GM12878 (cell line): ENCODE data around the gene SRC.
A peak's percentile ranks its signal among the peaks of the same experiment; 100 is the strongest.

Experiments used
- EZH2 ChIP-seq: IDR thresholded peaks from 2 replicates; pipeline ENCODE4 v1.6.1; 2012; ENCODE audit warnings: low read depth, mild to moderate bottlenecking, control low read depth, inconsistent platforms, low read length, borderline replicate concordance; ENCODE audit not compliant: control insufficient read depth
- NFYB ChIP-seq: IDR thresholded peaks from 2 replicates; pipeline ENCODE4 v1.6.1; 2011; ENCODE audit warnings: low read depth, mild to moderate bottlenecking, low read length, improper control_type of control experiment, moderate library complexity; ENCODE audit not compliant: insufficient read depth
- POLR2A ChIP-seq: IDR thresholded peaks from 2 replicates; pipeline ENCODE4 v1.6.1; 2011; ENCODE audit warnings: low read depth, mild to moderate bottlenecking, low read length
- POLR2AphosphoS5 ChIP-seq: IDR thresholded peaks from 2 replicates; pipeline ENCODE4 v1.6.1; 2011; ENCODE audit warnings: mild to moderate bottlenecking, low read length, inconsistent platforms
- SRF ChIP-seq, 2 experiments: IDR thresholded peaks; 2 replicates each; pipeline ENCODE4 v1.6.1; 2011; ENCODE audit warnings: low read depth in 2 of 2, low read length in 2 of 2, mild to moderate bottlenecking in 1 of 2, moderate library complexity in 1 of 2
- ZNF274 ChIP-seq: IDR thresholded peaks from one replicate; pipeline ENCODE4 v1.8.0; 2011; ENCODE audit not compliant: insufficient read length, insufficient read depth
- TF ChIP-seq, protein P1 (sequence below): fragments of 450-650 bp; formaldehyde crosslinking; IDR thresholded peaks from 2 replicates; pipeline ENCODE4 v1.5.0; 2022; ENCODE audit warnings: mild to moderate bottlenecking, missing genetic modification characterization
- TF ChIP-seq, protein P2 (sequence below), 3 experiments: IDR thresholded peaks in 2 of 3; conservative IDR thresholded peaks in 1 of 3; 2 replicates each; pipeline ENCODE4 v1.5.1; 2011; ENCODE audit warnings: low read depth in 3 of 3, low read length in 3 of 3, mild to moderate bottlenecking in 3 of 3, control low read depth in 2 of 3, moderate library complexity in 2 of 3, inconsistent platforms in 1 of 3, mixed read lengths in 1 of 3; ENCODE audit not compliant: control insufficient read depth in 2 of 3, insufficient read depth in 1 of 3; ENCODE audit errors: extremely low read depth in 1 of 3
- TF ChIP-seq, protein P3 (sequence below): IDR thresholded peaks from 2 replicates; pipeline ENCODE4 v1.6.1; 2012; ENCODE audit warnings: mild to moderate bottlenecking, low read depth, low read length

DNA sequence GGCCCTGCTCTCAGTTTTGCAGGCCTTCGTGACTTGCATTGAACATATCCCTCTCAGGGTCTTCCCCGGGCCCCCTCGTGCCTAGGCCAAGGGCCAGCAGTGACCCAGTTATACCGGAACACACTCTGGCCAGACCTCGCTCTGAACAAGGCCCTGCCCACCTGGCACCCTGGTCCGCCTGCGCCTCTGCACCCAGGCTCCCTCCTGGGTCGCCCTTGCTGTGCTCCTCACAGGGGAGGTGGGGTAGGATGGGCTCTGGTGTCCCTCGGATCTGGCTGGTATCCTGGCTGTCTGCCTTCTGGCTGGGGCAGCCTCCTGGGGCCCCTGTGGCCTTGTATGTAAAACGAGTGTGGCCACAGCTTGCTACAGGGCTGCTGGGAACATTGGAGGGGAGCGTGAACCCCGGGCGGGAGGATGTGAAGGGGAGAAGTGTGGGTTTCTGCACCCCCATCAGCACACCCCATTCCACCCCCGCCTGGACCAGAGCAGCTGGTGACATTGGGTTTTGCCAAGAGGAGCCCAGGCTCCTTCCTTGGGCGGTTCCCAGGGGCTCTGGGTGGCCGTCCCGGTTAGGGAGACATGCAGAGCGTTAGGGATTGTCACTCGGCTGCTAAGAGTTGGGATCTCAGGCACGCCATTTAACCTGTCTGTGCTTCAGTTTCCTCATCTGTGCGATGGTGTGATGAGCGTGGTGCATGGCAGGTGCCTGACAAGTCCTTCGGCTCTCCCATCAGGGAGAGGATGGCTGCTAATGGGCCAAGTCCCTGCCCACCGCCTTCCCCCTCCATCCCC is 17.5 kb downstream of the SRC start:
- TF ChIP-seq POLR2A, result peak; percentile 23; the same call in 1 of the 2 replicates
- no peak for TF ChIP-seq POLR2AphosphoS5
- TF ChIP-seq, protein P1, sequence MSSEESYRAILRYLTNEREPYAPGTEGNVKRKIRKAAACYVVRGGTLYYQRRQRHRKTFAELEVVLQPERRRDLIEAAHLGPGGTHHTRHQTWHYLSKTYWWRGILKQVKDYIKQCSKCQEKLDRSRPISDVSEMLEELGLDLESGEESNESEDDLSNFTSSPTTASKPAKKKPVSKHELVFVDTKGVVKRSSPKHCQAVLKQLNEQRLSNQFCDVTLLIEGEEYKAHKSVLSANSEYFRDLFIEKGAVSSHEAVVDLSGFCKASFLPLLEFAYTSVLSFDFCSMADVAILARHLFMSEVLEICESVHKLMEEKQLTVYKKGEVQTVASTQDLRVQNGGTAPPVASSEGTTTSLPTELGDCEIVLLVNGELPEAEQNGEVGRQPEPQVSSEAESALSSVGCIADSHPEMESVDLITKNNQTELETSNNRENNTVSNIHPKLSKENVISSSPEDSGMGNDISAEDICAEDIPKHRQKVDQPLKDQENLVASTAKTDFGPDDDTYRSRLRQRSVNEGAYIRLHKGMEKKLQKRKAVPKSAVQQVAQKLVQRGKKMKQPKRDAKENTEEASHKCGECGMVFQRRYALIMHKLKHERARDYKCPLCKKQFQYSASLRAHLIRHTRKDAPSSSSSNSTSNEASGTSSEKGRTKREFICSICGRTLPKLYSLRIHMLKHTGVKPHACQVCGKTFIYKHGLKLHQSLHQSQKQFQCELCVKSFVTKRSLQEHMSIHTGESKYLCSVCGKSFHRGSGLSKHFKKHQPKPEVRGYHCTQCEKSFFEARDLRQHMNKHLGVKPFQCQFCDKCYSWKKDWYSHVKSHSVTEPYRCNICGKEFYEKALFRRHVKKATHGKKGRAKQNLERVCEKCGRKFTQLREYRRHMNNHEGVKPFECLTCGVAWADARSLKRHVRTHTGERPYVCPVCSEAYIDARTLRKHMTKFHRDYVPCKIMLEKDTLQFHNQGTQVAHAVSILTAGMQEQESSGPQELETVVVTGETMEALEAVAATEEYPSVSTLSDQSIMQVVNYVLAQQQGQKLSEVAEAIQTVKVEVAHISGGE, result no peak
- TF ChIP-seq, protein P2, sequence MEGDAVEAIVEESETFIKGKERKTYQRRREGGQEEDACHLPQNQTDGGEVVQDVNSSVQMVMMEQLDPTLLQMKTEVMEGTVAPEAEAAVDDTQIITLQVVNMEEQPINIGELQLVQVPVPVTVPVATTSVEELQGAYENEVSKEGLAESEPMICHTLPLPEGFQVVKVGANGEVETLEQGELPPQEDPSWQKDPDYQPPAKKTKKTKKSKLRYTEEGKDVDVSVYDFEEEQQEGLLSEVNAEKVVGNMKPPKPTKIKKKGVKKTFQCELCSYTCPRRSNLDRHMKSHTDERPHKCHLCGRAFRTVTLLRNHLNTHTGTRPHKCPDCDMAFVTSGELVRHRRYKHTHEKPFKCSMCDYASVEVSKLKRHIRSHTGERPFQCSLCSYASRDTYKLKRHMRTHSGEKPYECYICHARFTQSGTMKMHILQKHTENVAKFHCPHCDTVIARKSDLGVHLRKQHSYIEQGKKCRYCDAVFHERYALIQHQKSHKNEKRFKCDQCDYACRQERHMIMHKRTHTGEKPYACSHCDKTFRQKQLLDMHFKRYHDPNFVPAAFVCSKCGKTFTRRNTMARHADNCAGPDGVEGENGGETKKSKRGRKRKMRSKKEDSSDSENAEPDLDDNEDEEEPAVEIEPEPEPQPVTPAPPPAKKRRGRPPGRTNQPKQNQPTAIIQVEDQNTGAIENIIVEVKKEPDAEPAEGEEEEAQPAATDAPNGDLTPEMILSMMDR (IDR thresholded peaks at IDR 0.05 in 2 of 3, conservative IDR thresholded peaks at IDR 0.05 in 1 of 3; ENCODE audit: control insufficient read depth in 2 of 3, extremely low read depth in 1 of 3, insufficient read depth in 1 of 3, low read depth in 3 of 3, low read length in 3 of 3), result no peak
- TF ChIP-seq NFYB, result no peak
- TF ChIP-seq, protein P3, sequence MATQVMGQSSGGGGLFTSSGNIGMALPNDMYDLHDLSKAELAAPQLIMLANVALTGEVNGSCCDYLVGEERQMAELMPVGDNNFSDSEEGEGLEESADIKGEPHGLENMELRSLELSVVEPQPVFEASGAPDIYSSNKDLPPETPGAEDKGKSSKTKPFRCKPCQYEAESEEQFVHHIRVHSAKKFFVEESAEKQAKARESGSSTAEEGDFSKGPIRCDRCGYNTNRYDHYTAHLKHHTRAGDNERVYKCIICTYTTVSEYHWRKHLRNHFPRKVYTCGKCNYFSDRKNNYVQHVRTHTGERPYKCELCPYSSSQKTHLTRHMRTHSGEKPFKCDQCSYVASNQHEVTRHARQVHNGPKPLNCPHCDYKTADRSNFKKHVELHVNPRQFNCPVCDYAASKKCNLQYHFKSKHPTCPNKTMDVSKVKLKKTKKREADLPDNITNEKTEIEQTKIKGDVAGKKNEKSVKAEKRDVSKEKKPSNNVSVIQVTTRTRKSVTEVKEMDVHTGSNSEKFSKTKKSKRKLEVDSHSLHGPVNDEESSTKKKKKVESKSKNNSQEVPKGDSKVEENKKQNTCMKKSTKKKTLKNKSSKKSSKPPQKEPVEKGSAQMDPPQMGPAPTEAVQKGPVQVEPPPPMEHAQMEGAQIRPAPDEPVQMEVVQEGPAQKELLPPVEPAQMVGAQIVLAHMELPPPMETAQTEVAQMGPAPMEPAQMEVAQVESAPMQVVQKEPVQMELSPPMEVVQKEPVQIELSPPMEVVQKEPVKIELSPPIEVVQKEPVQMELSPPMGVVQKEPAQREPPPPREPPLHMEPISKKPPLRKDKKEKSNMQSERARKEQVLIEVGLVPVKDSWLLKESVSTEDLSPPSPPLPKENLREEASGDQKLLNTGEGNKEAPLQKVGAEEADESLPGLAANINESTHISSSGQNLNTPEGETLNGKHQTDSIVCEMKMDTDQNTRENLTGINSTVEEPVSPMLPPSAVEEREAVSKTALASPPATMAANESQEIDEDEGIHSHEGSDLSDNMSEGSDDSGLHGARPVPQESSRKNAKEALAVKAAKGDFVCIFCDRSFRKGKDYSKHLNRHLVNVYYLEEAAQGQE, result no peak
- TF ChIP-seq EZH2, result no peak
- TF ChIP-seq ZNF274, result no peak
- no peak for TF ChIP-seq SRF (IDR thresholded peaks at IDR 0.05; ENCODE audit: low read depth in 2 of 2, low read length in 2 of 2)
